NOMO-1 (cell line): ENCODE measurements around the gene RNF182.

ENCODE experiments used
- DNase-seq, 2 experiments: peaks; one replicate each; lab custom pipeline; 2025; ENCODE audit not compliant: unreplicated experiment in 2 of 2; lab: John Stamatoyannopoulos, UW

RNF182 gene

DNA sequence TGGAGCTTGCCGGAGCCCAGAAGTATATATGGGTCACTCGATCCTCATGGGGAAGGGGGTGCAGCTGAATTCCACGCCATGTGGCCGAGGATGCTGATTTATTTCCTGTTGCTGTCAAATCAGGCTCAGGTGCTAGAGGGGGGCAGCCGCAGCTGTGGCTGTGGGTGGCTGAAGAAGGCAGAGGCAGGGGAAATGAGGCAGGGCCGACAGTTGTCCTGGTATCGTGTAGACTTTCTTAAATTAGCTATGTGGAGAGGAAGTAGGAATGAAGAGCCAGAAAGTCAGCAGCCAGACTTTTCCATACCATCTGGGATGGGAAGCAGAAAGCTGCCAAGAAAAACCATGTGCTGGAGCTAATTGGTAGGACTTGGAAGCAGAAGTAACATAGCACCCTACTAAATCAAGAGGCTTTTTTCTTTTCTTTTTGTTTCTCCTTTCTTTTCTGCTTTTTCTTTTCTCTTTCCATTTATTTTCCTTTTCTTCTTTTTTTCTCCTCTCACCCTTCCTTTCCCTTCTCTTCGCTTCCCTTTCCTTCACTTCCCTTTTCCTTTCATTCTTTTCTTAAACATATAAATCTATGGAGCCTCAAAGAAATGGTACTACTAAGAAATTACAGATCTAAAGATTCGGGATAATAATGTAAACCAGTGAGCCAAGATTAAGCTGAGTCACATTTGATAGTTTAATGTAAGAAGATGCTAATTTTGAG, 102.2 kb downstream of the RNF182 start:
- no peak for DNase-seq

DNA sequence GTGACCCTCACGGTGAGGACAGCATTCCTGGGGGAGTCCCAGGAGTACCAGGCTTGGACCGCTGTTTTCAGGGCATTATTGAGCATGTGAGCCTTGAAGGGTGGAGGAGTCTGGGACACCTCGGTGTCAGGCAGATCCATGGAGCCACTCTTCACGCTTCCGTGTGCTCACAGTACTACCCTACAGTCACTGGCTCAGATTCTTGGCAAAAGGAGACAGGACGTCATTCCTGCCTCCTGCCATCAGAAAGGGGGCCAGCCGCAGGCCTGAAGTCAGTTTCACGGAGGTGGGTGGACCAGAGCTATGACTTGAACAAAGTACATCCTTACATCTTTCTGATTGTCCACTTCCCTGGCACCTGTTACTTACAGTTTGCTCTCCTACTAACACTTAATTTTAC, 103.9 kb downstream of the RNF182 start:
- no peak for DNase-seq

DNA sequence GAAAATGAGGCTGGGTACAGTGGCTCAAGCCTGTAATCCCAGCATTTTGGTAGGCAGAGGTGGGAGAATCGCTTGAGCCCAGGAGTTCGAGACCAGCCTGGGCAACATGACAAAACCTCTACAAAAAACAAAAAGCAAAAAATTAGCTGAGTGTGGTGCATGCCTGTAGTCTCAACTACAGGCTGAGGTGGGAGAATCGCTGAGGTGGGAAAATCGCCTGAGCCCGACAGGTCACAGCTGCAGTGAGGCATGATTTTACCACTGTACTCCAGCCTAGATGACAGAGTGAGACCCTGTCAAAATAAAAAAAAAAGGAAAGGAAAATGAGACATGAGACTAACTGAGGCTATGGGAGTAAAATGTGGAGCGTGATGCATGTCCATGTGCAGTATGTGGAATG, 104.9 kb downstream of the RNF182 start:
- DNase-seq = no peak
